K562 (cell line): Measurements from ENCODE around the gene DPH7. TPM values are rescaled to one million over a fixed set of nuclear protein-coding genes. Genes with fewer than 3 reads are reported as not detected.

Experiments used
- CHD7 ChIP-seq: fragments of 200-600 bp; sonication (generic); IDR thresholded peaks from one replicate; pipeline ENCODE4 v1.6.1; 2012; ENCODE audit warnings: mild to moderate bottlenecking, low read depth, low read length, inconsistent platforms
- NONO ChIP-seq, 2 experiments: fragments of 200-400 bp in 1 of 2; fragments of 450-650 bp in 1 of 2; formaldehyde crosslinking in 1 of 2; IDR thresholded peaks; 2 replicates each; pipeline ENCODE4 v1.6.1; 2017; ENCODE audit warnings: low read depth in 2 of 2, mild to moderate bottlenecking in 2 of 2, moderate library complexity in 2 of 2, low read length in 1 of 2
- NUFIP1 ChIP-seq: fragments of 450-650 bp; IDR thresholded peaks from 2 replicates; pipeline ENCODE4 v1.6.1; 2018; ENCODE audit not compliant: partially characterized antibody
- ZNF407 ChIP-seq: fragments of 450-650 bp; IDR thresholded peaks from 2 replicates; pipeline ENCODE4 v1.6.1; 2016; ENCODE audit warnings: low read depth
- ZNF695 ChIP-seq: fragments of 450-650 bp; formaldehyde crosslinking; IDR thresholded peaks from 2 replicates; pipeline ENCODE4 v1.4.0; 2020; ENCODE audit warnings: mild to moderate bottlenecking, moderate library complexity
- polyA plus RNA-seq, 8 experiments: library from polyadenylated mRNA; depleted of rRNA in 4 of 8; stranded (reverse) in 5 of 8; unstranded in 3 of 8; fragments of >200 nt; fragmentation: Nextera tagmentation in 2 of 8; fragmentation: Illumina TruSeq in 1 of 8; extraction: Ambion mirVana in 2 of 8; extraction: Trizol in 1 of 8; gene quantifications; 2 replicates each; pipeline versions ENCODE4 v1.2.1 to v1.2.3, GENCODE V29; 2011 to 2014; ENCODE audit warnings: inconsistent platforms in 1 of 8, missing spikeins in 1 of 8
- total RNA-seq, 7 experiments: library from RNA; depleted of rRNA in 6 of 7; stranded (reverse); fragments of >200 nt in 6 of 7; fragmentation: Illumina TruSeq in 2 of 7; extraction: Trizol in 2 of 7; gene quantifications; 2 replicates each; pipeline versions ENCODE4 v1.2.1 to v1.2.3, GENCODE V29; 2011 to 2021; ENCODE audit warnings: low replicate concordance in 1 of 7

Gene DPH7
- total and polyA plus RNA-seq, 9 of the 15 experiments (the other 6 are each of a cell fraction or from before 2014, with no cell fraction given), result 13.9 to 68.6 (median 41.3) TPM

- TF ChIP-seq CHD7 (no peak), ZNF695 (no peak), NONO (IDR thresholded peaks at IDR 0.05; ENCODE audit: low read depth in 2 of 2, low read length in 1 of 2) (no peak), NUFIP1 (no peak), ZNF407 (no peak)
Observed at GRCh38 chr9:137590469-137591383, 12.0 kb upstream of the DPH7 start, which contains the start of gene ZMYND19 (continued).
